Astrocyte (in vitro differentiated cells and primary cell): ENCODE data around the gene SLCO3A1.

Experiments used
- CTCF ChIP-seq: IDR thresholded peaks from 2 replicates; pipeline ENCODE4 v1.5.1; 2011; ENCODE audit warnings: low read depth, mild to moderate bottlenecking, inconsistent platforms, low read length, moderate library complexity; ENCODE audit not compliant: insufficient read depth
- EZH2 ChIP-seq: IDR thresholded peaks from 2 replicates; pipeline ENCODE4 v1.6.1; 2012; ENCODE audit warnings: mild to moderate bottlenecking, low read length, inconsistent platforms; ENCODE audit not compliant: insufficient read depth

DNA sequence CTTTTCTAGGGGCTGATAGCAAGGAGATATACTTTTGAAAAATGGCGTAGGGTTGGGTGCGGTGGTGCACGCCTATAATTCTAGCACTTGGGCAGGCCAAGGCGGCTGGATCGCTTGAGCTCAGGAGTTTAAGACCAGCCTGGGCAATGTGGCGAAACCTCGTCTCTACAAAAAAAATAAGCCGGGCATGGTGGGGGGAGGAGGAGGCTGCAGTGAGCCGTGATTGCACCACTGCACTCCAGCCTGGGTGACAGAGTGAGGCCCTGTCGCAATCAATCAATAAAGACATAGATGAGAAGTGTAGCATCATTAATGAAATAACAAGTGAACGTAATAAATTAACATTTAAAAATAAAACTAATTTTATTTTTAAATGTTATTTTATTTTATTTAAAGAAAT, 134.6 kb downstream of the SLCO3A1 start:
- TF ChIP-seq EZH2 (no peak), CTCF (no peak)
